Stimulated activated CD4-positive, alpha-beta T cell treated with anti-CD3 and anti-CD28 coated beads, Interleukin-15, amount 100 ng/mL, for 24 hours (primary cell): ENCODE results near the gene LRCH1.
"Not testable (repeated sequence)": the region's sequence is repeated elsewhere in the genome, so short reads cannot be mapped to it uniquely, and the experiment has no call there.

ENCODE experiments used
- DNase-seq: peaks from one replicate; pipeline ENCODE4 v3.0.0-alpha.2; 2020

Gene LRCH1

GRCh38 chr13:46721054-46721453, 168.1 kb downstream of the LRCH1 start:
- DNase-seq = peak; percentile 46

GRCh38 chr13:46726347-46726746, 173.4 kb downstream of the LRCH1 start:
- no peak for DNase-seq

GRCh38 chr13:46728777-46729176, 175.8 kb downstream of the LRCH1 start:
- DNase-seq = peak; percentile 23

GRCh38 chr13:46731535-46731934, 178.6 kb downstream of the LRCH1 start:
- no peak for DNase-seq

GRCh38 chr13:46735425-46735824, 182.5 kb downstream of the LRCH1 start:
- DNase-seq = no peak

- no peak for DNase-seq
Measured at GRCh38 chr13:46736541-46737310, 183.8 kb downstream of the LRCH1 start.

GRCh38 chr13:46738055-46738454, 185.1 kb downstream of the LRCH1 start:
- no peak for DNase-seq

GRCh38 chr13:46738766-46739165, 185.8 kb downstream of the LRCH1 start:
- no peak for DNase-seq

- no peak for DNase-seq
Measured at GRCh38 chr13:46739447-46740098, 186.6 kb downstream of the LRCH1 start.

GRCh38 chr13:46743191-46743590, 190.2 kb downstream of the LRCH1 start:
- no peak for DNase-seq

GRCh38 chr13:46745062-46745461, 192.1 kb downstream of the LRCH1 start:
- no peak for DNase-seq

GRCh38 chr13:46745706-46746105, 192.7 kb downstream of the LRCH1 start:
- DNase-seq = no peak

GRCh38 chr13:46747031-46747820, 194.3 kb downstream of the LRCH1 start:
- no peak for DNase-seq

- DNase-seq = no peak
Measured at GRCh38 chr13:46748300-46748699, 195.3 kb downstream of the LRCH1 start.

GRCh38 chr13:46749951-46750350, 197.0 kb downstream of the LRCH1 start:
- DNase-seq = no peak

GRCh38 chr13:46751811-46752635, 199.1 kb downstream of the LRCH1 start:
- DNase-seq = peak; percentile 65

GRCh38 chr13:46753137-46753536, 200.2 kb downstream of the LRCH1 start:
- DNase-seq = no peak

GRCh38 chr13:46753917-46754316, 200.9 kb downstream of the LRCH1 start:
- no peak for DNase-seq

GRCh38 chr13:46754812-46755211, 201.8 kb downstream of the LRCH1 start:
- DNase-seq = no peak

GRCh38 chr13:46755508-46755907, 202.5 kb downstream of the LRCH1 start:
- not testable (repeated sequence) for DNase-seq

- no peak for DNase-seq
Measured at GRCh38 chr13:46756977-46757376, 204.0 kb downstream of the LRCH1 start.

- DNase-seq = no peak
Measured at GRCh38 chr13:46757640-46758039, 204.7 kb downstream of the LRCH1 start.

GRCh38 chr13:46759846-46760245, 206.9 kb downstream of the LRCH1 start:
- no peak for DNase-seq
